Measurements from ENCODE around the gene IFT122. TPM values are rescaled to one million over a fixed set of nuclear protein-coding genes. Genes with fewer than 3 reads are reported as not detected.
A peak's percentile ranks its signal among the peaks of the same experiment; 100 is the strongest.

The IFT122 gene
- total and polyA plus RNA-seq, 12 donors = 9.7 to 29.1 (median 16.8) TPM

GRCh38 chr3:129439226-129439816 is 703 bp upstream of the IFT122 start:
- H3K36me3 ChIP-seq = peaks cover 0 to 42% (median 6%) of the 10 kb centered on the region in 9 donors
- no peaks in the 10 kb centered on the region for H3K9me3 ChIP-seq
- no peaks in the 10 kb centered on the region for H3K27me3 ChIP-seq
- peak overlapping the region; percentile 64 to 91 (median 82) for H3K4me3 ChIP-seq
- WGBS, 2 donors = 0 to 1% methylated on average over 17 of the region's 17 CpGs
- peaks cover 24 to 88% (median 67%) of the 10 kb centered on the region in 9 donors for H3K4me1 ChIP-seq
- H3K27ac ChIP-seq = peak overlapping the region; percentile 62 to 96 (median 89)
- no peak for TF ChIP-seq CTCF (IDR thresholded peaks at IDR 0.05)
- ATAC-seq (peak in 7 of 8 donors; percentile 0 to 15 (median 4)), DNase-seq (peak in 1 of 2 donors; percentile 34)
- intact Hi-C loops (cut with DNase I) = loop anchor here in 1 of 10 donors (5.0 kb wide), 1 partner anchor 42 kb away; no protein-coding TSS in a partner anchor

- H3K4me1 ChIP-seq = peaks cover 24 to 81% (median 60%) of the 10 kb centered on the region in 9 donors
- no peaks in the 10 kb centered on the region for H3K9me3 ChIP-seq
- DNase-seq (no peak), ATAC-seq (no peak)
- no peak for TF ChIP-seq CTCF (IDR thresholded peaks at IDR 0.05)
- 7 to 9% methylated on average over 9 of the region's 9 CpGs for WGBS, 2 donors
- H3K27ac ChIP-seq = peak overlapping the region; percentile 79 to 96 (median 89)
- intact Hi-C loops (cut with DNase I) = loop anchor here in 2 of 10 donors (2.0 to 5.0 kb wide), 2 partner anchors 20 to 37 kb away; no protein-coding TSS in a partner anchor
- H3K27me3 ChIP-seq = no peaks in the 10 kb centered on the region
- H3K36me3 ChIP-seq = peaks cover 0 to 28% (median 6%) of the 10 kb centered on the region in 9 donors
- H3K4me3 ChIP-seq = peak overlapping the region; percentile 41 to 91 (median 82)
Measured at GRCh38 chr3:129440618-129441190, 680 bp downstream of the IFT122 start.

- no peak for TF ChIP-seq CTCF (IDR thresholded peaks at IDR 0.05)
- intact Hi-C loops (cut with DNase I) = loop anchor here in 2 of 10 donors (2.0 to 5.0 kb wide), 2 partner anchors 20 to 36 kb away; no protein-coding TSS in a partner anchor
Measured at GRCh38 chr3:129441215-129441614, 1.2 kb downstream of the IFT122 start.

GRCh38 chr3:129441782-129442181 is 1.8 kb downstream of the IFT122 start:
- peak in 3 of 9 donors; percentile 26 to 31 (median 28) for TF ChIP-seq CTCF (IDR thresholded peaks at IDR 0.05)
- intact Hi-C loops (cut with DNase I) = loop anchor here in 2 of 10 donors (2.0 to 5.0 kb wide), 2 partner anchors 19 to 36 kb away; no protein-coding TSS in a partner anchor
- H3K4me3 ChIP-seq = peak overlapping the region in 5 of 10 donors; percentile 28 to 91 (median 80)
- H3K36me3 ChIP-seq = peaks cover 0 to 17% (median 6%) of the 10 kb centered on the region in 9 donors
- H3K9me3 ChIP-seq = no peaks in the 10 kb centered on the region
- peaks cover 22 to 71% (median 51%) of the 10 kb centered on the region in 9 donors for H3K4me1 ChIP-seq
- ATAC-seq (peak in 1 of 8 donors; percentile 29), DNase-seq (peak in 1 of 2 donors; percentile 40)
- H3K27ac ChIP-seq = peak overlapping the region; percentile 14 to 96 (median 89)
- H3K27me3 ChIP-seq = no peaks in the 10 kb centered on the region
- 16 to 17% methylated on average over 4 of the region's 4 CpGs for WGBS, 2 donors

More at GRCh38 chr3:129441215-129441614, 1.2 kb downstream of the IFT122 start:
- peaks cover 0 to 23% (median 6%) of the 10 kb centered on the region in 9 donors for H3K36me3 ChIP-seq
- DNase-seq (no peak), ATAC-seq (no peak)
- H3K27me3 ChIP-seq = no peaks in the 10 kb centered on the region
- H3K27ac ChIP-seq = peak overlapping the region; percentile 79 to 96 (median 89)
- H3K4me3 ChIP-seq = peak overlapping the region in 9 of 10 donors; percentile 64 to 91 (median 83)
- no peaks in the 10 kb centered on the region for H3K9me3 ChIP-seq
- 39 to 54% methylated on average over 9 of the region's 9 CpGs for WGBS, 2 donors
- H3K4me1 ChIP-seq = peaks cover 22 to 76% (median 55%) of the 10 kb centered on the region in 9 donors

All from heart right ventricle (tissue), 16 donors.